Measurements from ENCODE around the gene CASKIN2.
"Not testable (repeated sequence)": the region's sequence is repeated elsewhere in the genome, so short reads cannot be mapped to it uniquely, and the experiment has no call there.

CASKIN2 gene

GRCh38 chr17:75463603-75464002 lies 51.7 kb downstream of the CASKIN2 start:
- DNase-seq: no peak

GRCh38 chr17:75460295-75460694 lies 55.0 kb downstream of the CASKIN2 start:
- DNase-seq: no peak

GRCh38 chr17:75459590-75460267 lies 55.6 kb downstream of the CASKIN2 start:
- no peak for DNase-seq

GRCh38 chr17:75459246-75459589 lies 56.1 kb downstream of the CASKIN2 start:
- DNase-seq: no peak

- DNase-seq: no peak
Measured at GRCh38 chr17:75457047-75457654, 58.2 kb downstream of the CASKIN2 start.

- DNase-seq: no peak
Measured at GRCh38 chr17:75456417-75457046, 58.8 kb downstream of the CASKIN2 start, which contains the start of gene TMEM94. Gene TMEM94, plus strand, starts transcription at chr17:75456635. Its CDS starts 15,271 bp downstream, at chr17:75471906.

GRCh38 chr17:75456039-75456416 lies 59.3 kb downstream of the CASKIN2 start:
- no peak for DNase-seq

- not testable (repeated sequence) for DNase-seq
Measured at GRCh38 chr17:75454672-75455071, 60.7 kb downstream of the CASKIN2 start.

- no peak for DNase-seq
Measured at GRCh38 chr17:75454193-75454592, 61.1 kb downstream of the CASKIN2 start.

- DNase-seq: no peak
Measured at GRCh38 chr17:75450270-75450669, 65.1 kb downstream of the CASKIN2 start.
